Activated T-helper 1 cell treated with anti-CD3 and anti-CD28 coated beads, Interleukin-12 subunit alpha, Interleukin-12 subunit beta, Interleukin-2, Interleukin-4 antibody, amounts not matched to agents 30 ng/mL and 10 ng/mL and 1 ng/mL, durations not matched to agents 14 hours and 24 hours and 36 hours (primary cell): ENCODE measurements around the gene TSR3. TPM values are rescaled to one million over a fixed set of nuclear protein-coding genes. Genes with fewer than 3 reads are reported as not detected.
A peak's percentile ranks its signal among the peaks of the same experiment; 100 is the strongest.

Experiments used
- DNase-seq: peaks from one replicate; pipeline ENCODE4 v3.0.0; 2021; ENCODE audit warnings: low spot score
- H3K27ac Mint-ChIP-seq: one replicate; pipeline ENCODE4 v1.8.0; 2021; ENCODE audit warnings: mild to moderate bottlenecking, mixed read lengths
- H3K27me3 Mint-ChIP-seq: one replicate; pipeline ENCODE4 v1.8.0; 2022; ENCODE audit warnings: mild to moderate bottlenecking, moderate library complexity, mixed read lengths; ENCODE audit not compliant: insufficient read depth
- H3K36me3 Mint-ChIP-seq: one replicate; pipeline ENCODE4 v1.8.0; 2021; ENCODE audit warnings: low read depth, mixed read lengths
- H3K4me1 Mint-ChIP-seq: one replicate; pipeline ENCODE4 v1.8.0; 2021; ENCODE audit warnings: low read depth, mixed read lengths
- H3K4me3 Mint-ChIP-seq: one replicate; pipeline ENCODE4 v1.8.0; 2021; ENCODE audit warnings: mild to moderate bottlenecking, moderate library complexity, mixed read lengths
- H3K9me3 Mint-ChIP-seq: one replicate; pipeline ENCODE4 v1.8.0; 2021; ENCODE audit warnings: mixed read lengths
- intact Hi-C: fragments of 100-400 bp; cut with micrococcal nuclease; formaldehyde crosslinking; loops from one replicate; pipeline ENCODE4 v1.15.1; 2024
- total RNA-seq: library from RNA; stranded (reverse); gene quantifications from 2 replicates; pipeline ENCODE4 v1.2.3, GENCODE V29; 2022

Gene TSR3
- total RNA-seq, 1 donor from 2014 or later: 87.4 TPM

DNA sequence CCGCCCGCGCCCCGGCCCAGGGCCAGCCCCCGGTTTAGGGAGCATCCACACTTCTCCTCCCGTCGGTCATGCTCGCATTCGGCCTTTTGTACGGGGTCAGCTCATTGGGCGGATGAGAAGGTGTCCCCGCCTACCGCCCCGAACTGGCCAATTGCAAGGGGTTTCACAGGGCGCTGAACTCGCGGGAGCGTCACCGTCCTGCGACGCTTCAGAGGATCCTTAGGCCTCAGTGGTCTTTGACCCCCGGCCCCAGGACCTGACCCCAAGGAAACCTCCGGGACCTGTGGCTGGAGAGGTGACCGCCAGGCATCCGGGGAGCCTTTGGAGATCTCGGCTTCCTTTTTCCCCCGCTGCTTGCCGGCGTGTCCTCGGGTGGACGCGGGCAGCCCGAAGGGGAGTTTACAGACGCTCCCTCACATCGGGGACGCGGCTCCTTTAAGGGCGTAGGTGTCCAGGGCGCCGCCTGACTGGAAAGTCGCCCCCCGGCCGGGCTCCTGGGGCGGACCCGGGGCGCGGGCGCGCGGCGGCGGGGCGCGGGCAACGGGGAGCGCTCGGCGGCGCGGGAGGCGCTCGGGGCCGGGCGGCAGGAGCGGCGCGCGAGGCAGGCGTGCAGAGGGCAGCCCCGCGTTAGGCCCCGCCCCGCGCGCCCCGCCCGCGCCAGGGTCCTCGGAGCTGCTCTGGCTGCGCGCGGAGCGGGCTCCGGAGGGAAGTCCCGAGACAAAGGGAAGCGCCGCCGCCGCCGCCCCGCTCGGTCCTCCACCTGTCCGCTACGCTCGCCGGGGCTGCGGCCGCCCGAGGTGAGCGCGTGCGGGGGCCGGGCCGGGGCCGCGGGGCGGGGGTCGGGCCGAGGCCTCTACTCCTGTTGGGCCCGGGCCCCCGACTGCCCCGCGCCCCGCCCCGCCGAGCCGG, 42.4 kb downstream of the TSR3 start, which contains the start of gene UBE2I:
Gene UBE2I, plus strand, starts transcription at position 660 of the 909 bp plus-strand sequence. CDS start 4,395 bp downstream, outside the sequence.
- H3K27ac Mint-ChIP-seq: peak within 1 kb of the TSS; percentile 100
- H3K36me3 Mint-ChIP-seq: peaks cover 14% of the 10 kb centered on the region
- intact Hi-C loops: loop anchor here (1.0 to 10.0 kb wide), 5 partner anchors 70 to 782 kb away; partner anchors contain the start of genes CAPN15, CRAMP1, IFT140 and TMEM204
- peak within 1 kb of the TSS; percentile 95 for H3K4me3 Mint-ChIP-seq
- peaks cover 20% of the 10 kb centered on the region for H3K4me1 Mint-ChIP-seq
- H3K9me3 Mint-ChIP-seq: no peaks in the 10 kb centered on the region
- DNase-seq: peak; percentile 98
- peaks cover 2% of the 10 kb centered on the region for H3K27me3 Mint-ChIP-seq

DNA sequence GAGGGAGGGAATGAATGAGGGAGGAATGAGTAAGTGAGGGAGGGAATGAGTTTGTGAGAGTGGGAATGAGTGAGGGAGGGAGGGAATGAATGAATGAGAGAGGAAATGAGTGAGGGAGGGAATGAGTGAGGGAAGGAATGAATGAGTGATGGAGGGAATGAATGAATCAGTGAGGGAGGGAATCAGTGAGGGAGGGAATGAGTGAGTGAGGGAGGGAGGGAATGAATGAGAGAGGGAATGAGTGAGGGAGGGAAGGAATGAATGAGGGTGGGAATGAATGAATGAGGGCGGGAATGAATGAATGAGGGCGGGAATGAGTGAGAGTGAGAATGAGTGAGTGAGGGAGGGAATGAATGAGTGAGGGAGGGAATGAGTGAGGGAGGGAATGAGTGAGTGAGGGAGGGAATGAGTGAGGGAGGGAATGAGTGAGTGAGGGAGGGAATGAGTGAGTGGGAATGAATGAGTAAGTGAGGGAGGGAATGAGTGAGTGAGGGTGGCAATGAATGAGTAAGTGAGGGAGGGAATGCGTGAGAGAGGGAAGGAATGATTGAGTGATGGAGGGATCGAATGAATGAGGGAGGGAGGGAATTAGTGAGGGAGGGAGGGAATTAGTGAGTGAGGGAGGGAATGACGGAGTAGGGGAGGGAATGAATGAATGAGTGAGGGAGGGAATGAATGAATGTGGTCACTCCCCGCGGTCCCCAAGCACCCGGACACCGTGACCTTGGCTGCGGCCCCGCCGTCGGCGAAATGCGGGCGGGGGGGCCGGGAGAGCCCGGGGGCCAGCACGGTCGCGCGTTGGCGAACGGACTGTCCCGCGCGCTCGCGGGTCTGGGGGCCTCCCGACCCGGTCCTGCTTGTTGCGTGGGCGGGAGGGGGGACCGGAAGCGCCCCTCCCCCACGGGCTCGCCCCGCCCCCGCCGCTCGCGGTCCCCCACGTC, 43.4 kb downstream of the TSR3 start:
- Mint-ChIP-seq H3K27ac (peak overlapping the region; percentile 97), H3K9me3 (no peaks in the 10 kb centered on the region), H3K4me3 (peak overlapping the region; percentile 87), H3K4me1 (peaks cover 27% of the 10 kb centered on the region), H3K27me3 (peaks cover 2% of the 10 kb centered on the region), H3K36me3 (peaks cover 12% of the 10 kb centered on the region)
- DNase-seq: no peak
- intact Hi-C loops: loop anchor here (2.0 to 10.0 kb wide), 4 partner anchors 70 to 782 kb away; partner anchors contain the start of genes CAPN15, TMEM204 and UQCC4

DNA sequence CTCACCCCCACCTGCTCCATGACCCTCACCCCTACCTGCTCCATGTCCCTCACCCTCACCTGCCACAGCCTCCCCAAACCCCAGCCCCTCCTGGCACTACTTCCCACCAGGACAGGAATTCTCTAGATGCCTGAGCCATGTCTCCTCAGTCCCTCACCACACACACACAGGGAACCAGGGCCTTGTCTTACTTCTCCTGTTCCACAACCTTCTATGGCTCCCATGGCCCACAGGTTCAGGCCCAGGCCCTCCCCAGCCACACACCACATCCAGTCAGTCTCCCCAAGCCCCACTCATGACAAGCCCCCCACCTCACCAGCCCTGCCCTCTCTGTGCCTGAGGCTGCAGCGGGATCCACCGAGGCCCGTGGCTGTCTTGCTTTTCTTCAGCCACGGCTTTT, 45.3 kb downstream of the TSR3 start:
- no peaks in the 10 kb centered on the region for H3K9me3 Mint-ChIP-seq
- peaks cover 34% of the 10 kb centered on the region for H3K4me1 Mint-ChIP-seq
- H3K27ac Mint-ChIP-seq: peak overlapping the region; percentile 34
- DNase-seq: no peak
- H3K4me3 Mint-ChIP-seq: peak overlapping the region; percentile 37
- peaks cover 12% of the 10 kb centered on the region for H3K36me3 Mint-ChIP-seq
- intact Hi-C loops: loop anchor here (10.0 kb wide), 1 partner anchor 228 kb away; the partner anchor contains the start of gene TMEM204
- peaks cover 2% of the 10 kb centered on the region for H3K27me3 Mint-ChIP-seq

DNA sequence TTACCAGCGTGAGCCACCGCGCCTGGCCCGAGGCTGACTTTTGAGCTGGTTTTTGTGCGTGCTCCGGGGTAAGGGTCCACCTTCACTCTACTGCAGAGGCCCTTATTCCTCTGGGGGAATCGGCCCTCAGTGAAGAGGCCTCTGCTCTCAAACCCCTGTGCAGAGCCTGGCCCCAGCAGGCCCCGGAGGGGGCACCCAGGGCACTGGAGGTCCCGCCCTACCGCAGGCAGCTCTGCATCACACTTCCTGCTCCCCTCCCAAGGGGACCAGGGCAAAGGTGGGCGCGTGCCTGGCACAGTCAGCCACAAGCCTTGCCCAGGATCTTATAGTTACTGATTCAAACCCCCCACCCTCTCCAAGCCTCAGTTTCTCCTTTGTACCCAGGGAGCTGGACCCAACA, 45.9 kb downstream of the TSR3 start:
- no peak overlapping the region for H3K27ac Mint-ChIP-seq
- peaks cover 29% of the 10 kb centered on the region for H3K4me1 Mint-ChIP-seq
- peaks cover 2% of the 10 kb centered on the region for H3K27me3 Mint-ChIP-seq
- intact Hi-C loops: loop anchor here (10.0 kb wide), 1 partner anchor 229 kb away; the partner anchor contains the start of gene TMEM204
- H3K36me3 Mint-ChIP-seq: peaks cover 7% of the 10 kb centered on the region
- DNase-seq: no peak
- no peak overlapping the region for H3K4me3 Mint-ChIP-seq
- no peaks in the 10 kb centered on the region for H3K9me3 Mint-ChIP-seq

DNA sequence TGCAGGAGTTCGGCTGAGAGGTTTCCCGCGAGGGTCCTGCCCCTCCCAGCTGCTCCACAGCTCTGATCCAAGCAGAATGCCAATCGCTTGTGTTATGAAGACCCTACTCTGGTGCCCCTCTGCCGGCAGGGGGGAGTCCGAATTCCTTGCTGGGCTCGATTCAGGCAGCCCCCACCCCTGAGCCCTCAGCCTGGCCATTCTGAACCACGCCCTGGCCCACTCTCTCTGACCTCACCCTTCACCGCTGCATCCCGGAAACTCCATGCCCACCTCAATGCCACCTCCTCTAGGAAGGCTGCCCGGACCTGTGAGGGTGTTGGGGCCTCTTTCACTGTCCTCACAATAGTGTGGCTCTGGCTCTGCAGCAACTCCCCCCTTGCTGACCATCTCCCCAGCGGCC, 50.1 kb downstream of the TSR3 start:
- peak overlapping the region; percentile 5 for H3K4me3 Mint-ChIP-seq
- no peak overlapping the region for H3K27ac Mint-ChIP-seq
- peaks cover 22% of the 10 kb centered on the region for H3K4me1 Mint-ChIP-seq
- H3K27me3 Mint-ChIP-seq: peaks cover 3% of the 10 kb centered on the region
- intact Hi-C loops: loop anchor here (10.0 kb wide), 1 partner anchor 233 kb away; the partner anchor contains the start of gene TMEM204
- no peak for DNase-seq
- H3K36me3 Mint-ChIP-seq: no peaks in the 10 kb centered on the region
- no peaks in the 10 kb centered on the region for H3K9me3 Mint-ChIP-seq

DNA sequence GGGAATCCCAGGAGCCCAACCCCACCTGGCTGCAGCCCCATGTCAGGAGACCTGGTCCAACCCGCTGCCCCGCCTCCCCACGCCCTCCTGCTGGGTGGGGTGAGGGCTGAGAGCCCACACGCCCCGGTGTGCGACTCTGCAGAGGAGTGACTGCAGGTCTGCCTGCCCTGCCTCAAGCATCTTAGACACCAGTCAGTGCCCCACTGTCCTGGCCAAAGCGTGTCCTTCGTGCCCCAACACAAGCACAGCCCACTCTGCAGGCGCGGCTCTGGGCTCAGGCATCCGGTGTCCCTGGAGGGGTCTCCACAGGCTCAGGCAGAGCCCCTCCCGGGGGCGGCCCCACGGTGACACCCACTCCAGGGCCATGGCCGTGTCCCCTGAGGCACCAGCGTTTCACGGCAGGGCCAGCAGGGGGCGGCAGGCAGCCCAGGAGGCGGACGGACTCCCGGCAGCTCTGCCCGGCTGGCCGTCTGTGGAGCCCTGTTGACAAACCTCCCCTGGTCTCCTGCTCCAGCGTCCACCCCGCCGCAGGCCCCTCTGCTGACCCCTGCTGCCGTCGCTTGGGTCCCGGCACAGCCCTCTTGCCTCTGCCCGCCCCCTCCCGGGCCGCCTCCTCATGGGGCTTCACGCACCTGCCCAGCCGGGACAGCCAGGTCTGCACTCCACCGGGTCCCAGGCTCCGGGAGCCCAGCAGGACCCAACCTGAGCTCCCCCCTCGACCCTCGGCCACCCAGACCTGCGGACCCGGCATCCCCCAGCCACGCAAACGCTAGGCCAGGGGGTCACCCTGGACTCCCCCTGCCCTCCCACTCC, 50.8 kb downstream of the TSR3 start:
- no peaks in the 10 kb centered on the region for H3K9me3 Mint-ChIP-seq
- intact Hi-C loops: loop anchor here (10.0 kb wide), 1 partner anchor 234 kb away; the partner anchor contains the start of gene TMEM204

DNA sequence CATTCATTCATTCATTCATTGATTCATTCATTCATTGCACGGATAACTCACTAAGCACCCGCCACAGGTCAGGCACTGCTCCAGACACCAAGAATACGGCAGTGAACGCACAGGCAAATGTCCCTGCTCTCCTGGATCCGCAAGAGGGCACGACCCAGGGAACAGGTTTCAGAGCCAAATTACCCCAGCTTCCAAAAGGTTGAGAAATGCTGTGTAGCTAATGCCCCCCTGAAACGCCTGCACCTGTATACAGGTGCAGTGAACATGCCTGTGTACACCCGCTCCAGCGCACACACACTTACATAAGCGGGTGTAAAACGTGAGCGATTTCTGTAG, 51.8 kb downstream of the TSR3 start:
- Mint-ChIP-seq H3K4me1 (peaks cover 22% of the 10 kb centered on the region), H3K27me3 (peaks cover 5% of the 10 kb centered on the region), H3K9me3 (no peaks in the 10 kb centered on the region), H3K27ac (no peak overlapping the region), H3K36me3 (no peaks in the 10 kb centered on the region), H3K4me3 (no peak overlapping the region)
- intact Hi-C loops: loop anchor here (10.0 kb wide), 1 partner anchor 235 kb away; the partner anchor contains the start of gene TMEM204
- DNase-seq: no peak

More for the DNA sequence above, 50.8 kb downstream of the TSR3 start:
- Mint-ChIP-seq H3K27ac (no peak overlapping the region), H3K27me3 (peaks cover 3% of the 10 kb centered on the region), H3K36me3 (no peaks in the 10 kb centered on the region), H3K4me3 (no peak overlapping the region), H3K4me1 (peaks cover 22% of the 10 kb centered on the region)
- peak; percentile 73 for DNase-seq

Other genes with a start within 250 kb of the TSR3 start
- 0.12 and 0.18 TPM in 2 replicates for gene CACNA1H, start 198.8 kb downstream of the TSR3 start, total RNA-seq
- gene TPSG1, start 126.6 kb downstream of the TSR3 start, total RNA-seq: not detected in 2 replicates
- gene TPSB2, start 121.7 kb downstream of the TSR3 start, total RNA-seq: not detected in 2 replicates
- gene TPSAB1, start 111.2 kb downstream of the TSR3 start, total RNA-seq: not detected in 2 replicates
- not detected in 2 replicates for gene TPSD1, start 95.8 kb downstream of the TSR3 start, total RNA-seq
- 257 TPM in 2 replicates for gene UBE2I, start 42.2 kb downstream of the TSR3 start, total RNA-seq
- 0.07 and 0.18 TPM in 2 replicates for gene BAIAP3, start 18.2 kb downstream of the TSR3 start, total RNA-seq
- 21.4 and 22.5 TPM in 2 replicates for gene GNPTG, start 53 bp upstream of the TSR3 start, total RNA-seq
- 42.7 and 46.1 TPM in 2 replicates for gene UNKL, start 62.8 kb upstream of the TSR3 start, total RNA-seq
- gene UQCC4, start 68.9 kb upstream of the TSR3 start, total RNA-seq: 22.6 and 23.4 TPM in 2 replicates
- gene PERCC1, start 79.2 kb upstream of the TSR3 start, total RNA-seq: not detected in 2 replicates
- 0.44 and 2.0 TPM in 2 replicates for gene CCDC154, start 92.7 kb upstream of the TSR3 start, total RNA-seq
- gene CLCN7, start 123.2 kb upstream of the TSR3 start, total RNA-seq: 61.7 and 68.7 TPM in 2 replicates
- gene PTX4, start 137.1 kb upstream of the TSR3 start, total RNA-seq: 0.20 TPM in 1 of 2 replicates, not detected in the other
- 94.1 and 95.3 TPM in 2 replicates for gene TELO2, start 141.5 kb upstream of the TSR3 start, total RNA-seq
- gene TMEM204, start 181.8 kb upstream of the TSR3 start, total RNA-seq: 22.8 and 23.7 TPM in 2 replicates